OCI-LY7 (cell line): ENCODE data around the gene ACSS3. TPM values are rescaled to one million over a fixed set of nuclear protein-coding genes. Genes with fewer than 3 reads are reported as not detected.

ENCODE experiments used
- BruUV-seq: library from RNA; stranded (reverse); fragments of 400-500 nt; replicated peaks from 2 replicates; lab custom pipeline; 2021; lab: Mats Ljungman, UMichigan
- CTCF ChIA-PET: fragments of 300-600 bp; sonication (Branson Sonifier 250); formaldehyde crosslinking; loops from one replicate; lab custom pipeline; 2022; ENCODE audit warnings: antibody characterized with exemption; ENCODE audit not compliant: unreplicated experiment; lab: Charles Lee
- POLR2A ChIA-PET: fragments of 300-600 bp; sonication (Branson Sonifier 250); formaldehyde crosslinking; loops from one replicate; lab custom pipeline; 2022; ENCODE audit warnings: antibody characterized with exemption; lab: Charles Lee
- DNase-seq: peaks from one replicate; pipeline ENCODE4 v3.0.0-alpha.2; 2015; ENCODE audit warnings: low spot score
- H2AFZ ChIP-seq: fragments of 200-600 bp; sonication (generic), shearing (Covaris generic); 2 replicates; pipeline ENCODE4 v1.6.1; 2014; ENCODE audit warnings: mild to moderate bottlenecking, antibody characterized with exemption, low read length, moderate library complexity
- H3K27ac ChIP-seq: fragments of 200-600 bp; sonication (generic); 2 replicates; pipeline ENCODE4 v1.5.1; 2014; ENCODE audit warnings: mixed run types, low read depth, mild to moderate bottlenecking, moderate library complexity, low read length, inconsistent platforms; ENCODE audit not compliant: poor library complexity, severe bottlenecking
- H3K36me3 ChIP-seq: fragments of 200-600 bp; sonication (generic); 2 replicates; pipeline ENCODE4 v1.6.1; 2014; ENCODE audit warnings: mild to moderate bottlenecking, antibody characterized with exemption, low read length, moderate library complexity, mixed read lengths; ENCODE audit not compliant: insufficient read depth
- H3K4me1 ChIP-seq: fragments of 200-600 bp; sonication (generic); 2 replicates; pipeline ENCODE4 v1.5.1; 2014; ENCODE audit warnings: mild to moderate bottlenecking, low read length; ENCODE audit not compliant: insufficient read depth, poor library complexity, severe bottlenecking
- H3K4me2 ChIP-seq: fragments of 200-600 bp; sonication (generic); 2 replicates; pipeline ENCODE4 v1.6.1; 2014; ENCODE audit warnings: mild to moderate bottlenecking, low read length
- H3K4me3 ChIP-seq: fragments of 200-600 bp; sonication (generic); 2 replicates; pipeline ENCODE4 v1.5.1; 2014; ENCODE audit warnings: mild to moderate bottlenecking, low read depth, low read length; ENCODE audit not compliant: poor library complexity, severe bottlenecking
- H3K79me2 ChIP-seq: fragments of 200-600 bp; sonication (generic); 2 replicates; pipeline ENCODE4 v1.6.1; 2016; ENCODE audit warnings: low read depth, mild to moderate bottlenecking, low read length, moderate library complexity, mixed read lengths; ENCODE audit not compliant: insufficient read depth
- H3K9me2 ChIP-seq: fragments of 200-600 bp; sonication (generic); 2 replicates; pipeline ENCODE4 v1.6.1; 2016; ENCODE audit warnings: mild to moderate bottlenecking, low read length, mixed read lengths; ENCODE audit not compliant: insufficient read depth
- H3K9me3 ChIP-seq: fragments of 200-600 bp; sonication (generic); 2 replicates; pipeline ENCODE4 v1.6.1; 2014; ENCODE audit warnings: mild to moderate bottlenecking, mixed run types, low read length, mixed read lengths
- H4K20me1 ChIP-seq: fragments of 200-600 bp; sonication (generic); 2 replicates; pipeline ENCODE4 v1.6.1; 2014; ENCODE audit warnings: mild to moderate bottlenecking, antibody characterized with exemption, low read length, moderate library complexity, mixed read lengths; ENCODE audit not compliant: insufficient read depth
- EZH2phosphoT487 ChIP-seq: fragments of 200-600 bp; sonication (generic); IDR thresholded peaks from 2 replicates; pipeline ENCODE4 v1.6.1; 2018; ENCODE audit warnings: low read depth, borderline replicate concordance, mild to moderate bottlenecking, mixed run types, antibody characterized with exemption, low read length, moderate library complexity, mixed read lengths
- intact Hi-C: fragments of 100-400 bp; cut with micrococcal nuclease; formaldehyde crosslinking; loops from one replicate; pipeline ENCODE4 v1.10.0; 2022; ENCODE audit not compliant: unreplicated experiment
- total RNA-seq, 2 experiments: library from RNA; depleted of rRNA in 1 of 2; stranded (reverse); fragments of >200 nt in 1 of 2; shearing (Covaris generic) in 1 of 2; gene quantifications; 2 replicates each; pipeline ENCODE4 v1.2.3, GENCODE V29; 2014 to 2022
- TF ChIP-seq, protein P1 (sequence below): fragments of 200-600 bp; sonication (generic); conservative IDR thresholded peaks from 2 replicates; pipeline ENCODE4 v1.5.1; 2014; ENCODE audit warnings: mild to moderate bottlenecking, antibody characterized with exemption, low read length, moderate library complexity, mixed read lengths

Gene ACSS3
- total RNA-seq, 2 experiments from 2014 or later: not detected

DNA sequence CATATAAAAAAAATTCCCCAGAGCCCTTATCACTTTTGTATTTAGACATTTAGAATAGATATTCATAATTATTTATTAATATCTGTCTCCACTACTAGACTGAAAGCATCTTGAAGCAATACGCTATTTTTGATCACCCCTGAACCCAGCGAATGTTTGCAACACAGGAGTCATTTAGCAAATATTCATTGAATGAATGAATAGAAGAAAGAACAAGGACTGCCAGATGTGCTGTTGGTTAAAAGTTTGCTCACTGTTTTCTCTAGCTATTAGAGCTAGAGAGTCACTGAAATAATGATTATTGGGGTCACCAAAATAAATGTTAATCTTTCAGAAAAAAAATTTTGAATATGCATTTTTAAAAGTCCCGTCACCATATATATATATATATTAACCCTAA is 174.3 kb downstream of the ACSS3 start:
- ChIA-PET POLR2A (no interaction called here), CTCF (no interaction called here)
- no peaks in the 10 kb centered on the region for H3K79me2 ChIP-seq
- H3K9me2 ChIP-seq: no peaks in the 10 kb centered on the region
- BruUV-seq: no TSS peak
- H3K4me1 ChIP-seq: no peaks in the 10 kb centered on the region
- H3K27ac ChIP-seq: no peak overlapping the region
- H3K9me3 ChIP-seq: no peaks in the 10 kb centered on the region
- TF ChIP-seq, protein P1, sequence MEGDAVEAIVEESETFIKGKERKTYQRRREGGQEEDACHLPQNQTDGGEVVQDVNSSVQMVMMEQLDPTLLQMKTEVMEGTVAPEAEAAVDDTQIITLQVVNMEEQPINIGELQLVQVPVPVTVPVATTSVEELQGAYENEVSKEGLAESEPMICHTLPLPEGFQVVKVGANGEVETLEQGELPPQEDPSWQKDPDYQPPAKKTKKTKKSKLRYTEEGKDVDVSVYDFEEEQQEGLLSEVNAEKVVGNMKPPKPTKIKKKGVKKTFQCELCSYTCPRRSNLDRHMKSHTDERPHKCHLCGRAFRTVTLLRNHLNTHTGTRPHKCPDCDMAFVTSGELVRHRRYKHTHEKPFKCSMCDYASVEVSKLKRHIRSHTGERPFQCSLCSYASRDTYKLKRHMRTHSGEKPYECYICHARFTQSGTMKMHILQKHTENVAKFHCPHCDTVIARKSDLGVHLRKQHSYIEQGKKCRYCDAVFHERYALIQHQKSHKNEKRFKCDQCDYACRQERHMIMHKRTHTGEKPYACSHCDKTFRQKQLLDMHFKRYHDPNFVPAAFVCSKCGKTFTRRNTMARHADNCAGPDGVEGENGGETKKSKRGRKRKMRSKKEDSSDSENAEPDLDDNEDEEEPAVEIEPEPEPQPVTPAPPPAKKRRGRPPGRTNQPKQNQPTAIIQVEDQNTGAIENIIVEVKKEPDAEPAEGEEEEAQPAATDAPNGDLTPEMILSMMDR: no peak
- no peak for TF ChIP-seq EZH2phosphoT487
- no peak for DNase-seq
- intact Hi-C loops: no loop called here
- no peaks in the 10 kb centered on the region for H4K20me1 ChIP-seq
- H3K4me2 ChIP-seq: no peak overlapping the region
- H3K36me3 ChIP-seq: no peaks in the 10 kb centered on the region
- H2AFZ ChIP-seq: no peak overlapping the region
- no peak overlapping the region for H3K4me3 ChIP-seq

DNA sequence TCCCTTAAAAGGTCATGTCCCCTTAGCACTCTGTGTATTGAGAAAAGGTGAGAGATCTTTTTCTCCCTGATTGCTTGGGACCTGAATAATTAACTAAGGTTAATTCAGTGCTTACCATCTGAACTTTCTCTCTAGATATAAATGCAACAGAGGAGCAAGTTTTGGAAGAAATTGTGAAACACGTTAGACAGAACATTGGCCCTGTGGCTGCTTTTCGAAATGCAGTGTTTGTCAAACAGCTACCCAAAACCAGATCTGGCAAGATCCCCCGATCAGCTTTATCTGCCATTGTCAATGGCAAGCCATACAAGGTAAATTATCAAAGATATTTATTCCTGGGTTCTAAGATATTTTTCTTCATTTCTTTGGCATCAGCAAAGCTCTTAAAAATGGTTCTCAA is 175.5 kb downstream of the ACSS3 start:
- no peak for DNase-seq

DNA sequence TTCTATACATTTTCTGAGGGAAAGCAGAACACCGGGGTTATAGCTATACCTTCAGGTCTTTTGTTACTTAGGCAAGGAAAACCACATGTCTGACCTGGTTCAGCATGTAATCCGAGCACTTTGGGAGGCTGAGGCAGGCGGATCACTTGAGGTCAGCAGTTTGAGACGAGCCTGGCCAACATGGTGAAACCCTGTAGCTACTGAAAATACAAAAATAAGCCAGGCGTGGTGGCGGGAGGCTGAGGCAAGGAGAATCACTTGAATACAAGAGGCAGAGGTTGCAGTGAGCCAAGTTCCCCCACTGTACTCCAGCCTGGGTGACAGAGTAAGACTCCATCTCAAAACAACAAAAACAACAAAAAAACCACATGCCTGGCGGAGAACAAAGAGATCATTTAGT is 177.6 kb downstream of the ACSS3 start:
- CTCF ChIA-PET: no interaction called here
- Histone ChIP-seq H2AFZ (no peak overlapping the region), H3K79me2 (no peaks in the 10 kb centered on the region), H3K9me3 (no peaks in the 10 kb centered on the region), H3K36me3 (no peaks in the 10 kb centered on the region), H3K27ac (no peak overlapping the region), H3K4me3 (no peak overlapping the region), H3K9me2 (no peaks in the 10 kb centered on the region), H3K4me1 (no peaks in the 10 kb centered on the region), H3K4me2 (no peak overlapping the region), H4K20me1 (no peaks in the 10 kb centered on the region)
- no TSS peak for BruUV-seq
- TF ChIP-seq EZH2phosphoT487: no peak
- TF ChIP-seq, protein P1: no peak
- POLR2A ChIA-PET: no interaction called here
- intact Hi-C loops: loop anchor here (5.0 kb wide), 1 partner anchor 843 kb away; no protein-coding TSS in a partner anchor
- no peak for DNase-seq

More for the DNA sequence above, 175.5 kb downstream of the ACSS3 start:
- intact Hi-C loops: no loop called here
- no peaks in the 10 kb centered on the region for H3K36me3 ChIP-seq
- no peak for TF ChIP-seq EZH2phosphoT487
- TF ChIP-seq, protein P1: no peak
- no peak overlapping the region for H3K4me2 ChIP-seq
- H3K79me2 ChIP-seq: no peaks in the 10 kb centered on the region
- BruUV-seq: no TSS peak
- H3K9me2 ChIP-seq: no peaks in the 10 kb centered on the region
- no peaks in the 10 kb centered on the region for H3K9me3 ChIP-seq
- H4K20me1 ChIP-seq: no peaks in the 10 kb centered on the region
- CTCF ChIA-PET: no interaction called here
- no peak overlapping the region for H3K4me3 ChIP-seq
- POLR2A ChIA-PET: no interaction called here
- no peak overlapping the region for H3K27ac ChIP-seq
- no peak overlapping the region for H2AFZ ChIP-seq
- no peaks in the 10 kb centered on the region for H3K4me1 ChIP-seq
